Measurements from ENCODE around the gene ABHD8.

ABHD8 gene

DNA sequence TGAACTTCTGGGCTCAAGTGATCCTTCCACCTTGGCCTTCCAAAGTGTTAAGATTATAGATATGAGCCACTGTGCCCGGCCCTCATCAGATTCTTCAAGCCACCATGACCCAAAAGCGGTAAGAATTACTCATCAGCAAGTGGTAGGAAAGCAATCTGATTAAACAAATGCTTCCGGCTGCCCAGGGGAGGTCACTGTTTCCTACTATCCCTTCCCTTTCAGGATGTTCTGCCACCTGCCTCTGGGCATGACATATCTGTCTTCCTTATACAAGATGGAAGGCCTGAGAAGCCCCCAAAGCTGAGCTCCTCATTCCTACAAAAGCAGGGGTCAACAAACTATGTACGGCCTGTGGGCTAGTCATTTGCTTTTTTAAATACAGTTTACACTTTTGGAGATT, 7.0 kb downstream of the ABHD8 start:
- TF ChIP-seq TAF1 (IDR thresholded peaks at IDR 0.05; ENCODE audit: borderline replicate concordance, insufficient read depth, low read length) (no peak), SIN3A (IDR thresholded peaks at IDR 0.05; ENCODE audit: borderline replicate concordance, insufficient read depth, low read length) (no peak), POLR2AphosphoS5 (IDR thresholded peaks at IDR 0.05; ENCODE audit: low read depth, low read length) (no peak), FOXP2 (optimal IDR thresholded peaks at IDR 0.05; ENCODE audit: borderline replicate concordance, extremely low read depth, extremely low read length, insufficient read depth) (no peak)
- TF ChIP-seq, protein P1, sequence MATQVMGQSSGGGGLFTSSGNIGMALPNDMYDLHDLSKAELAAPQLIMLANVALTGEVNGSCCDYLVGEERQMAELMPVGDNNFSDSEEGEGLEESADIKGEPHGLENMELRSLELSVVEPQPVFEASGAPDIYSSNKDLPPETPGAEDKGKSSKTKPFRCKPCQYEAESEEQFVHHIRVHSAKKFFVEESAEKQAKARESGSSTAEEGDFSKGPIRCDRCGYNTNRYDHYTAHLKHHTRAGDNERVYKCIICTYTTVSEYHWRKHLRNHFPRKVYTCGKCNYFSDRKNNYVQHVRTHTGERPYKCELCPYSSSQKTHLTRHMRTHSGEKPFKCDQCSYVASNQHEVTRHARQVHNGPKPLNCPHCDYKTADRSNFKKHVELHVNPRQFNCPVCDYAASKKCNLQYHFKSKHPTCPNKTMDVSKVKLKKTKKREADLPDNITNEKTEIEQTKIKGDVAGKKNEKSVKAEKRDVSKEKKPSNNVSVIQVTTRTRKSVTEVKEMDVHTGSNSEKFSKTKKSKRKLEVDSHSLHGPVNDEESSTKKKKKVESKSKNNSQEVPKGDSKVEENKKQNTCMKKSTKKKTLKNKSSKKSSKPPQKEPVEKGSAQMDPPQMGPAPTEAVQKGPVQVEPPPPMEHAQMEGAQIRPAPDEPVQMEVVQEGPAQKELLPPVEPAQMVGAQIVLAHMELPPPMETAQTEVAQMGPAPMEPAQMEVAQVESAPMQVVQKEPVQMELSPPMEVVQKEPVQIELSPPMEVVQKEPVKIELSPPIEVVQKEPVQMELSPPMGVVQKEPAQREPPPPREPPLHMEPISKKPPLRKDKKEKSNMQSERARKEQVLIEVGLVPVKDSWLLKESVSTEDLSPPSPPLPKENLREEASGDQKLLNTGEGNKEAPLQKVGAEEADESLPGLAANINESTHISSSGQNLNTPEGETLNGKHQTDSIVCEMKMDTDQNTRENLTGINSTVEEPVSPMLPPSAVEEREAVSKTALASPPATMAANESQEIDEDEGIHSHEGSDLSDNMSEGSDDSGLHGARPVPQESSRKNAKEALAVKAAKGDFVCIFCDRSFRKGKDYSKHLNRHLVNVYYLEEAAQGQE (IDR thresholded peaks at IDR 0.05; ENCODE audit: insufficient read depth in 1 of 2, low read depth in 2 of 2, low read length in 2 of 2) = no peak

DNA sequence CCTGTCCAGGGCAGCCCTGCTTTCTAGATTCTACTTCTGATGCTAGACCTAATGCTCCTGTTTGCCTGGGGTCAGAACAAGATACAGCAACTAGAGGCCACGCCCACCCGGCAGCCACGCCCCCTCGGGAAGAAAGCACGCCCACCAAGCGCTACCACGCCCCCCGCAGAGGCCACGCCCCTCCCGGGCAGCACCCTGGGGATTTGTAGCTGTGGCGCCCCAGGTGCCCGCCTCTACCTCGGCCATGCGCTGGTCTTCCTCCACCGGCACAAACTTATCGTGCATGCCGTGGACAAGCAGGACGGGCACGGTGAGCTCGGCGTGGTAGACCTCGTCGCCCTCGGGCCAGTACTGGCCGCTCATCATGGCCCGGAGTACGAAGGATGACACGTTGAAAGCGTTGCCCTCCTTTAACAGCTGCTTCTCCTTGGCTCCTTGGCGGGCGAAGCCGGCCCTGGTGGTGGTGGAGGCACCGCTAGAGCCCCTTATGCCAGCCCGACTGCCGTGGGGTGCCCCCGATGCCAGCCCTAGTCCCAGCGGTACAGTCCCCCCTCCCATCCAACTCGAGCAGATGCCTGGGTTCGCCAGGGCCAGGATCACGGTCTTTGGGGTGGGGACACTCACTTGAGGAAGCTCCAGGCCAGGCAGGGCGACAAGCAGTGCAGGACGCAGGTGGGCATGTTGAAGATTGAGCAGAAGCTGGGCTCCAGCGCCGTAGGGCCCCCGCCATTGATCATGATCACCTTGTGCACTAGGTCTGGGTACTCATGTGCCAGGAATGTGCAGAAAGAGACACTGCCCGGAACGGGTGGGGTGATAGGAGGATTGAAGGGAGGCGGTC, 9.0 kb downstream of the ABHD8 start:
- TF ChIP-seq, protein P1 (IDR thresholded peaks at IDR 0.05; ENCODE audit: insufficient read depth in 1 of 2, low read depth in 2 of 2, low read length in 2 of 2) = no peak
- TF ChIP-seq FOXP2 (optimal IDR thresholded peaks at IDR 0.05; ENCODE audit: borderline replicate concordance, extremely low read depth, extremely low read length, insufficient read depth) (no peak), SIN3A (IDR thresholded peaks at IDR 0.05; ENCODE audit: borderline replicate concordance, insufficient read depth, low read length) (no peak)

DNA sequence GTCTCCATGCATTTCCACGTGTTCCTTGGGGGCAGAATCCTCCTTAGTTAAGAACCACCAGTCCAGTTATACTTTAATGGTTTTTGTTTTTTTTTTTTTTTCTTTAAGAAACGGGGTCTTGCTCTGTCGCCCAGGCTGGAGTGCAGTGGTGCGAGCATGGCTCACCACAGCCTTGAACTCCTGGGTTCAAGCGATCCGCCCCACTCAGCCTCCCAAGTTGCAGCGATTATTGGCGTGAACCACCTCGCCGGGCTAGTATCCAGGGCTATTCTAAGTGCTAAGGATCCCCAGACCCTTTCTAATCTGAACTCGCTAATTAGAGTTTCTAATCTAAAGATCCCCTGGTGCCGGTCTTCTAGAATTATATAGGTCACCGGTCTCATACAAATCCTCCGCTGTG, 9.6 kb downstream of the ABHD8 start:
- TF ChIP-seq POLR2AphosphoS5 (IDR thresholded peaks at IDR 0.05; ENCODE audit: low read depth, low read length) (no peak), SIN3A (IDR thresholded peaks at IDR 0.05; ENCODE audit: borderline replicate concordance, insufficient read depth, low read length) (no peak), TAF1 (IDR thresholded peaks at IDR 0.05; ENCODE audit: borderline replicate concordance, insufficient read depth, low read length) (no peak), FOXP2 (optimal IDR thresholded peaks at IDR 0.05; ENCODE audit: borderline replicate concordance, extremely low read depth, extremely low read length, insufficient read depth) (no peak)
- TF ChIP-seq, protein P1 (IDR thresholded peaks at IDR 0.05; ENCODE audit: insufficient read depth in 1 of 2, low read depth in 2 of 2, low read length in 2 of 2) = no peak

DNA sequence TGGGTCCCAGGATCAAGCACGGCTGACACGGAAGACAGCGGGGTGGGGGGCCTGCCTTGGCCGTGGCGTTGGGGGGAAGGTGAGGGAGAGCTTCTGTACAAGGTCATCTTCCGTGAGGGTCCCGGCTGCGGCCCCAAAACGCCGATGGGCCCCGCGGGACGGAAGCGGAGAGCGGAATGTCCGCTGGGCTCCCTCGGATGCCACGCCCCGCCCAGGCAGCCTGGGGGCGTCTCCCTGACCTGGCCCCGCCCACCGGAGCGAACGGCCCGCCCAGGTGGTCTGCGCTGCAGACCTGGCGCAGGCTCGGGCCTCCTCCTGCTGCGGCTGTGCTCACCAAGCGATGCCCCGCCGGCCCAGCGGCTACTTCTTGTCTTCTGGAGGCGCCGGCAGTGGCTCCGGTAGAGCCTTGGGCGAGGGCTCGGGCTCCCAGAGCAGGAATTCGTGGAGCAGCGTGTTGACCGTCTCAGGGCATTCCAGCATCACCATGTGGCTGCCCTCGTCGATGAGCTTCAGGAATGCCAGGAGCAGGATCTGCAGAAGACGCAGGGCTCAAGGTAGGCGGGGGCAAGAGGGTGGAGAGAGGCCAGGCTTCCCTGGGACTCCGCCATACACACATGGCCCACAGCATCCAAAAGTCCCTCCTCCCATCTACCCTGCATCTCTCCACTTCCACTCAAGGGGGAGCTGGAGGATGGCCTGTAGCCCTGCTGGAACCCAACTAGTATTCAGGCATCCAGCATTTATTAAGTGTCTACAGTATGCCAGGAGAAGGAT, 10.7 kb downstream of the ABHD8 start:
- TF ChIP-seq TAF1 (IDR thresholded peaks at IDR 0.05; ENCODE audit: borderline replicate concordance, insufficient read depth, low read length) (0 out of 2 replicates have a peak, but pooled peaks have one; percentile 28), SIN3A (IDR thresholded peaks at IDR 0.05; ENCODE audit: borderline replicate concordance, insufficient read depth, low read length) (no peak), FOXP2 (optimal IDR thresholded peaks at IDR 0.05; ENCODE audit: borderline replicate concordance, extremely low read depth, extremely low read length, insufficient read depth) (peak; percentile 77), POLR2AphosphoS5 (IDR thresholded peaks at IDR 0.05; ENCODE audit: low read depth, low read length) (peak; percentile 93)
- TF ChIP-seq, protein P1 (IDR thresholded peaks at IDR 0.05; ENCODE audit: insufficient read depth in 1 of 2, low read depth in 2 of 2, low read length in 2 of 2) = no peak; a peak in 1 of 4 replicates
